Measurements from ENCODE around the gene SYPL2.

DNA sequence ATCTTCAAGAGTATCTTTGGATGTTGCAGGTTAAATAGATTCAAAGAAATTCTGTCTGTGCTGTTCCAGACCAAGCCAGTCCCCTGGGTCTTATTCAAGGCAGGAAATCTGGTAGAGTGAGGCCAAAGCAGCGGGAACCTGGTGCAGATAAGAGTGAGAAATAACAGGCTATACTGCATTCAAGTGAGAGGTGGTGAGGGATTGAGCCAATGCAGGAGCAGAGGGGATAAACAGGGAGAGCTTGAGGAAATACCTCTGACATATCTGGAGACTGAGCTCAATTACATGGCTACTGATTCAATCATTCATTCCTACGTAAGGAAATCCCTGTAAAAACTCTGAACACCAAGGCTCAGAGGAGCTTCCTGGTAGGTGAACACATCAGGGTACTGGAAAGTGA, 22.9 kb upstream of the SYPL2 start:
- TF ChIP-seq ISL1 (CRISPR knock-in tag; IDR thresholded peaks at IDR 0.05) (no peak), ZFP3 (CRISPR knock-in tag; IDR thresholded peaks at IDR 0.05) (no peak), ZNF8 (CRISPR knock-in tag; IDR thresholded peaks at IDR 0.05) (no peak), OSR1 (CRISPR knock-in tag; IDR thresholded peaks at IDR 0.05) (no peak), ZFP30 (CRISPR knock-in tag; IDR thresholded peaks at IDR 0.05) (no peak), ARNTL (CRISPR knock-in tag; IDR thresholded peaks at IDR 0.05; ENCODE audit: borderline replicate concordance, low read depth) (no peak), ZNF70 (CRISPR knock-in tag; IDR thresholded peaks at IDR 0.05) (no peak), GLIS3 (CRISPR knock-in tag; IDR thresholded peaks at IDR 0.05) (no peak)
- TF ChIP-seq, protein P1, sequence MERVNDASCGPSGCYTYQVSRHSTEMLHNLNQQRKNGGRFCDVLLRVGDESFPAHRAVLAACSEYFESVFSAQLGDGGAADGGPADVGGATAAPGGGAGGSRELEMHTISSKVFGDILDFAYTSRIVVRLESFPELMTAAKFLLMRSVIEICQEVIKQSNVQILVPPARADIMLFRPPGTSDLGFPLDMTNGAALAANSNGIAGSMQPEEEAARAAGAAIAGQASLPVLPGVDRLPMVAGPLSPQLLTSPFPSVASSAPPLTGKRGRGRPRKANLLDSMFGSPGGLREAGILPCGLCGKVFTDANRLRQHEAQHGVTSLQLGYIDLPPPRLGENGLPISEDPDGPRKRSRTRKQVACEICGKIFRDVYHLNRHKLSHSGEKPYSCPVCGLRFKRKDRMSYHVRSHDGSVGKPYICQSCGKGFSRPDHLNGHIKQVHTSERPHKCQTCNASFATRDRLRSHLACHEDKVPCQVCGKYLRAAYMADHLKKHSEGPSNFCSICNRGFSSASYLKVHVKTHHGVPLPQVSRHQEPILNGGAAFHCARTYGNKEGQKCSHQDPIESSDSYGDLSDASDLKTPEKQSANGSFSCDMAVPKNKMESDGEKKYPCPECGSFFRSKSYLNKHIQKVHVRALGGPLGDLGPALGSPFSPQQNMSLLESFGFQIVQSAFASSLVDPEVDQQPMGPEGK (CRISPR knock-in tag; IDR thresholded peaks at IDR 0.05; ENCODE audit: borderline replicate concordance) = no peak
- TF ChIP-seq, protein P2, sequence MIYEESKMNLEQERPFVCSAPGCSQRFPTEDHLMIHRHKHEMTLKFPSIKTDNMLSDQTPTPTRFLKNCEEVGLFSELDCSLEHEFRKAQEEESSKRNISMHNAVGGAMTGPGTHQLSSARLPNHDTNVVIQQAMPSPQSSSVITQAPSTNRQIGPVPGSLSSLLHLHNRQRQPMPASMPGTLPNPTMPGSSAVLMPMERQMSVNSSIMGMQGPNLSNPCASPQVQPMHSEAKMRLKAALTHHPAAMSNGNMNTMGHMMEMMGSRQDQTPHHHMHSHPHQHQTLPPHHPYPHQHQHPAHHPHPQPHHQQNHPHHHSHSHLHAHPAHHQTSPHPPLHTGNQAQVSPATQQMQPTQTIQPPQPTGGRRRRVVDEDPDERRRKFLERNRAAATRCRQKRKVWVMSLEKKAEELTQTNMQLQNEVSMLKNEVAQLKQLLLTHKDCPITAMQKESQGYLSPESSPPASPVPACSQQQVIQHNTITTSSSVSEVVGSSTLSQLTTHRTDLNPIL (CRISPR knock-in tag; IDR thresholded peaks at IDR 0.05; ENCODE audit: low read depth) = no peak
